Naive thymus-derived CD8-positive, alpha-beta T cell (primary cell): ENCODE measurements around the gene FIGNL2. TPM values are rescaled to one million over a fixed set of nuclear protein-coding genes. Genes with fewer than 3 reads are reported as not detected.
"Not testable (repeated sequence)": the region's sequence is repeated elsewhere in the genome, so short reads cannot be mapped to it uniquely, and the experiment has no call there.

Experiments used
- ATAC-seq, 2 donors: fragments of 150-1000 bp; cut with Tn5 transposase in 1 of 2; sonication (Bioruptor Pico), chemical (Tn5 transposase) in 1 of 2; 1 replicate in 1 of 2; 2 replicates in 1 of 2; pipeline ENCODE4 v1.10.0; 2021; ENCODE audit warnings: mild to moderate bottlenecking in 2 of 2, moderate library complexity in 2 of 2
- POLR2A ChIA-PET: fragments of 350-600 bp; sonication (Branson Sonifier 250); formaldehyde crosslinking; loops from one replicate; lab custom pipeline; 2021; ENCODE audit warnings: antibody characterized with exemption; lab: Charles Lee
- DNase-seq, 10 donors: peaks; one replicate each; pipeline versions ENCODE4 v3.0.0 to v3.0.0-alpha.2; 2020 to 2022
- H3K27ac Mint-ChIP-seq, 10 donors: one replicate each; pipeline ENCODE4 v1.8.0; 2020 to 2022; ENCODE audit warnings: mild to moderate bottlenecking in 10 of 10, mixed read lengths in 10 of 10, moderate library complexity in 4 of 10, inconsistent platforms in 1 of 10
- H3K27me3 Mint-ChIP-seq, 5 donors: one replicate each; pipeline ENCODE4 v1.8.0; 2021 to 2022; ENCODE audit warnings: mixed read lengths in 5 of 5
- H3K36me3 Mint-ChIP-seq, 3 donors: one replicate each; pipeline ENCODE4 v1.8.0; 2020 to 2022; ENCODE audit warnings: mixed read lengths in 3 of 3, mild to moderate bottlenecking in 2 of 3, inconsistent platforms in 1 of 3
- H3K4me1 Mint-ChIP-seq, 4 donors: one replicate each; pipeline ENCODE4 v1.8.0; 2021 to 2022; ENCODE audit warnings: mixed read lengths in 4 of 4
- H3K4me3 Mint-ChIP-seq, 10 donors: one replicate each; pipeline ENCODE4 v1.8.0; 2020 to 2022; ENCODE audit warnings: mild to moderate bottlenecking in 10 of 10, mixed read lengths in 10 of 10, moderate library complexity in 6 of 10, inconsistent platforms in 1 of 10
- H3K9me3 Mint-ChIP-seq, 9 donors: one replicate each; pipeline ENCODE4 v1.8.0; 2020 to 2022; ENCODE audit warnings: mixed read lengths in 9 of 9, mild to moderate bottlenecking in 3 of 9, inconsistent platforms in 1 of 9, moderate library complexity in 1 of 9
- polyA plus RNA-seq, 3 donors: library from polyadenylated mRNA; unstranded; fragments of 300-500 nt; fragmentation: Illumina TruSeq; gene quantifications; one replicate each; pipeline ENCODE4 v1.2.3, GENCODE V29; 2021
- total RNA-seq, 8 experiments: library from RNA in 2 of 8; stranded (reverse) in 2 of 8; gene quantifications; one replicate each; pipeline ENCODE4 v1.2.3 and lab custom pipeline; 2021 to 2026

The FIGNL2 gene
- total and polyA plus RNA-seq, 5 experiments from 2014 or later = 0.08 to 3.2 (median 1.5) TPM; not detected in 1

DNA sequence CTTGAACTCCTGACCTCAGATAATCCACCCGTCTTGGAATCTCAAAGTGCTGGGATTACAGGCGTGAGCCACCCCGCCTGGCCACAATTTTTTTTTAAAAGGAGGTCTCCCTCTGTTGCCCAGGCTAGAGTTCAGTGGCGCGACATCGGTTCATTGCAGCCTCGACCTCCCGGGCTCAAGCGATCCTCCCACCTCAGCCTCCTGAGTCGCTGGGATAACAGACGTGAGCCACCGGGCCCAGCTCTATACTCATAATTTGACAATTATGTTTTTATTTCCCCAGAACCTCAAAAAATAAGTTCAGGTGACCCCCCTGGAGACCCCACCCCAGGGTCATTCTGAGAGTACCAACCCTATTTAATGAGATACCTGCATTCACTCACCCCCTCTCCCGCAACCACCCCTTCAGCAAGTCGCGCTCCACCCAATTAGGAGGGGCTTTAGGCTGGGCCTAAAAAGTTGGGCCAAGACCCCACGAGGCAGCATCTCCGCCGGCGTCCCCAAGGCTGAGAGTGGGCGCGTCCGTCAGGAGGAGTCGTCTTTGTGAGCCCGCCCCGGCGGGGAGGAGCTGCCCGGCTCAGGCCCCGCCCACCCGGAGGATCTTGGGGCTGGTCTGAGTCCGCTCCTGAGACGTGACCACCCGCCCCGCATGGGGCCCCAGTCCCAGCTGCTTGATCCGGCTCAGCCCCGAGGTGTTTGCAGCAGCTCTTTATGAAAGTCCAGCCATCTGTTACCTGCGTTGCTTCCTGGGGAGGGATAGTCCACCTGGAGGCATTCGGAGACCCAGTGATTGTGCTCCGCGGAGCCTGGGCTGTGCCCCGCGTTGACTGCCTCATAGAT lies 39.2 kb upstream of the FIGNL2 start, which contains the start of gene ANKRD33:
ANKRD33 (plus strand) TSS at position 628 of the 840 bp plus-strand sequence; CDS start at position 712, 84 bp downstream.
- peak within 1 kb of the TSS in 5 of 10 donors; percentile 35 to 86 (median 72) for H3K27ac Mint-ChIP-seq
- peaks cover 0 to 5% (median 0%) of the 10 kb centered on the region in 9 donors for H3K9me3 Mint-ChIP-seq
- POLR2A ChIA-PET = interaction anchor here (2.2 kb wide), 1 partner anchor 67 kb away, joined by 17 read pairs; no protein-coding TSS in a partner anchor
- ATAC-seq (no peak), DNase-seq (no peak)
- peak within 1 kb of the TSS in 1 of 10 donors; percentile 49 for H3K4me3 Mint-ChIP-seq
- peaks cover 0 to under 1% (median 0%) of the 10 kb centered on the region in 5 donors for H3K27me3 Mint-ChIP-seq
- H3K36me3 Mint-ChIP-seq = no peaks in the 10 kb centered on the region
- peaks cover 7 to 18% (median 14%) of the 10 kb centered on the region in 4 donors for H3K4me1 Mint-ChIP-seq

DNA sequence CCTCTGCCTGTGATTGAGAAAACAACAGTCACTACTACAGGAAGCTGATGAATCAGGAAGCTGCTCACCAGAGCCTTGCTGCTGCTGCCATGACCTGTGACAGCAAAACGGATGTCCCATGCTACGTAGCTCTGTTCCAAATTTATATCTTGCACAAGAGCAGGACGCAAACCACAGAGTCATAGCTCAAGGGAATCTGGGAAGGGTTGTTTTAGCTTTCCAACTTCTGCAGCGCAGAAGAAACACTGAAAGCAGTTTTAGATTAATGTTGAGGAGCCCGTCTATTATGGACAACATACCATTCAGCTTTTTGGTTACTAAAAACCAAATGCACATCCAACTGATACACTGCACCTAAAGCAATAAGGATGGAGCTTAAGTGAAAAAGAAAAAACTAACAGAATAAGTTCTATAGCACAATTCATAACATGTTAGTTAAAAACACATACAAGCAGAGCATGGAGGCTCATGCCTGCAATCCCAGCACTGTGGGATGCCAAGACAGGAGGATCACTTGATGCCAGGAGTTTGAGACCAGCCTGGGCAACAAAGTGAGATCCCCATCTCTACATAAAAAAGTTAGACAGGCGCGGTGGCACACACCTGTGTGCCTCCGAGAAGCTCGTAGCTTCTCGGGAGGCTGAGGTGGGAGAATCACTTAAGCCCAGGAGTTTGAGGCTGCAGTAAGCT lies 37.6 kb upstream of the FIGNL2 start:
- POLR2A ChIA-PET = interaction anchor here (0.5 to 2.2 kb wide), 6 partner anchors 11 to 668 kb away, joined by 3 to 17 read pairs (median 4); partner anchors contain the start of gene POU6F1
- H3K4me3 Mint-ChIP-seq = peak overlapping the region; percentile 54 to 77 (median 66)
- H3K27ac Mint-ChIP-seq = peak overlapping the region; percentile 83 to 98 (median 96)
- H3K9me3 Mint-ChIP-seq = peaks cover 0 to 5% (median 0%) of the 10 kb centered on the region in 9 donors
- H3K27me3 Mint-ChIP-seq = peaks cover 0 to 3% (median 0%) of the 10 kb centered on the region in 5 donors
- H3K36me3 Mint-ChIP-seq = peaks cover 0 to 2% (median 0%) of the 10 kb centered on the region in 3 donors
- ATAC-seq (peak; percentile 99), DNase-seq (peak in 9 of 10 donors; percentile 27 to 73 (median 44))
- H3K4me1 Mint-ChIP-seq = peaks cover 7 to 19% (median 15%) of the 10 kb centered on the region in 4 donors

DNA sequence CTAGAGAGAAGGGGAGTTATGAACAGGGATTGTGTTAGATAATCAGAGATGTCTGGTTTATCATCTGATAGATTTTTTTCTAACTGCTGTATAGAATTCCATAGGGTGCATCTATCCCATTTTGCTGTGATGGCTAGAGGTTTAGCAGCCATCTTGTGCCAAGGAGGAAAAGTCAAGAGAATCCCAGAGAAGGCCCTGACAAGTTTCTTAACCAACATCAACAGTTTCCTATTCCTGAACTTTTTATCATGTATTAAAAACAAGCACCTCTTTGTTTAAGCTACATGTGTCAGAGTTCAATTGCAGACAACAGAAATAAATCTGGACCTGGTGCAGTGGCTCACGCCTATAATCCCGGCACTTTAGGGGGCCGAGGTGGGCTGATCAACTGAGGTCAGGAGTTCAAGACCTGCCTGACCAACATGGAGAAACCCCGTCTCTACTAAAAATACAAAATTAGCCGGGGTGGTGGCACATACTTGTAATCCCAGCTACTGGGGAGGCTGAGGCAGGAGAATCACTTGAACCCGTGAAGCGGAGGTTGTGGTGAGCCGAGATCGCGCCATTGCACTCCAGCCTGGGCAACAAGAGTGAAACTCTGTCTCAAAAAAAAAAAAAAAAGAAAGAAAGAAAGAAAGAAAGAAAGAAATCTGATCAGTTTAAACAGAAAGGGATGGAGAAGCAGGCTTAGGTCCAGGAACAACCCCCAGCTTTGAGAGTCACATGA lies 36.9 kb upstream of the FIGNL2 start:
- not testable (repeated sequence) for DNase-seq, H3K27me3 Mint-ChIP-seq, ATAC-seq, H3K36me3 Mint-ChIP-seq, H3K9me3 Mint-ChIP-seq
- Mint-ChIP-seq H3K4me1 (peaks cover 7 to 19% (median 15%) of the 10 kb centered on the region in 4 donors), H3K27ac (peak overlapping the region; percentile 83 to 98 (median 96)), H3K4me3 (peak overlapping the region; percentile 54 to 77 (median 66))
- POLR2A ChIA-PET = interaction anchor here (0.6 to 2.2 kb wide), 5 partner anchors 11 to 667 kb away, joined by 3 to 17 read pairs (median 3); partner anchors contain the start of gene POU6F1

DNA sequence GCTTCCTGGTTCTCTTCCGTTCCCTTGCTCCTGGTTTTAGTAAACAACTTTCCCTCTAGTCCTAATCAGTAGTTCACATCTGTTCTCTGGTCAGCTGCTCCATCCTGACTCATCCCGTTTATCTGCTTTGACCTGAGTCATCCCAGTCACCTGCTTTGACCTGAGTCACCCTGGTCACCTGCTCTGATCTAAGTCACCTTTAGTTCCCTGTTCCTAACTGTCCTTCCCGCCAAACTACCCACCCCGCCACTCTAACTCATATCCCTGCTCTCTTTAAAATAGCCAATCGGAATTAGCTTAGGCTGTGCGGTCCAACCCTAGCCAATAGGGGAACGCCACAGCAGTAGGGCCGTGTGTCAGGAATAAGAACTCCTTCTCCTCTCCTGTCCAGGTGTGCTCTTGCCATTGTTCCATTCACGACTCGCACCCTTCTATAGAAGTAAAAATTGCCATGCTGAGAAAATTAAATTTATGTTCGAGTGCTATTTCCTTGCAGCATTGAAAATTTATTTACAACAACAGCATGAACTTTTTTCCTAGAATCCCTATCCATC lies 36.2 kb upstream of the FIGNL2 start:
- Mint-ChIP-seq H3K27ac (peak overlapping the region in 9 of 10 donors; percentile 12 to 96 (median 86)), H3K27me3 (peaks cover 0 to 3% (median 0%) of the 10 kb centered on the region in 5 donors), H3K9me3 (peaks cover 0 to 5% (median 0%) of the 10 kb centered on the region in 9 donors), H3K36me3 (peaks cover 0 to 2% (median 0%) of the 10 kb centered on the region in 3 donors), H3K4me1 (peaks cover 7 to 19% (median 15%) of the 10 kb centered on the region in 4 donors), H3K4me3 (peak overlapping the region in 1 of 10 donors; percentile 43)
- POLR2A ChIA-PET = no interaction called here
- no peak for DNase-seq
- ATAC-seq = no peak

DNA sequence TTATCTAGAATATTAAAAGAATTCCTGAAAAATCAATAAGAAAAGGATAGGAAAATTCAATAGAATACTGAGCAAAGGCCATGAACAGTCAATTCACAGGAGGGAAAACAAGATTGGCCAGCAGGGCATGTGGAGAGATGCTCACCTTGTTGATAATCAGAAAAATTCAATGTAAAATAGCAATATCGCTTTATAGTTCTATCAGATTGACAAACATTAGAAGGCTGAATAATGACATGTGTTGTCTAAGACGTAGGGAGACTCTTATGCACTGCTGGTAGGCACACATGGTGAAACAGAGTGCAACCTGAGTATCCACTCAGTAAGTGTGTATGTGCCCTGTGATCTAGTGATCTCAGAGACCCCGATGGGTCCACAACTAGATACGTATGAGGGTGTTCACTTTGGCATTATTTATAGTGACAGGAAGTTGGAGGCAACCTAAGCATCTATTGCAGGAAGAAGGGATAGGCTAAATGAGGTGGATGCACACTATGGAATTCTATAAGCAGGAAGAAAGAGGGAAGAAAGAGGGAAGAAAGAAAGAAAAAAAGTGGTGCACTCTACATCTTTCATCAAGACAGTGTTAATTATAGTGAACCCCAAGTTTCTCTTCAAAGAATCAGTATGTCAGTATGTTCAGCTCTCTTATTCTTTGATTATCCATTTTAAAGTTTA lies 35.6 kb upstream of the FIGNL2 start:
- peaks cover 0 to 3% (median 0%) of the 10 kb centered on the region in 5 donors for H3K27me3 Mint-ChIP-seq

DNA sequence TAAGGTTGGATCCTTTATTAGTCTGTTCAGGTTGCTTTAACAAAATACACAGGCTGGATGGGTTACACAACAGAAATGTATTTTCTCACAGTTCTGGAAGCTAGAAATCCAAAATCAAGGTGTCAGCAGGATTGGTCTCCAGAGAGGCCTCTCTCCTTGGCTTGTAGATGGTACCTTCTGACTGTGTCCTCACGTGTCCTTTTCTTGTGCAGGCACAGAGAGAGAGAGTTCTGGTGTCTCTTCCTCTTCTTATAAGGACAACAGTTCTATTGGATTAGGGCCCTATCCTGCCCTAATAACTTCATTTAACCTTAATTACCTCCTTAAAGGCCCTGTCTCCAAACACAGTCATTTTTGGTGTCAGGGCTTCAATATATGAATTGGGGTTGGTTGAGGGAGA lies 34.8 kb upstream of the FIGNL2 start:
- no peak overlapping the region for H3K4me3 Mint-ChIP-seq
- peaks cover 0 to 2% (median 0%) of the 10 kb centered on the region in 3 donors for H3K36me3 Mint-ChIP-seq
- peaks cover 0 to 3% (median 0%) of the 10 kb centered on the region in 5 donors for H3K27me3 Mint-ChIP-seq
- H3K27ac Mint-ChIP-seq = no peak overlapping the region
- ATAC-seq (no peak), DNase-seq (no peak)
- H3K9me3 Mint-ChIP-seq = peaks cover 0 to 5% (median 0%) of the 10 kb centered on the region in 9 donors
- POLR2A ChIA-PET = no interaction called here
- H3K4me1 Mint-ChIP-seq = peaks cover 7 to 19% (median 15%) of the 10 kb centered on the region in 4 donors

More for the DNA sequence above, 35.6 kb upstream of the FIGNL2 start:
- POLR2A ChIA-PET = no interaction called here
- Mint-ChIP-seq H3K9me3 (peaks cover 0 to 5% (median 0%) of the 10 kb centered on the region in 9 donors), H3K4me1 (peaks cover 7 to 19% (median 15%) of the 10 kb centered on the region in 4 donors), H3K36me3 (peaks cover 0 to 2% (median 0%) of the 10 kb centered on the region in 3 donors), H3K4me3 (no peak overlapping the region), H3K27ac (peak overlapping the region in 8 of 10 donors; percentile 0 to 96 (median 55))
- DNase-seq (no peak), ATAC-seq (no peak)

DNA sequence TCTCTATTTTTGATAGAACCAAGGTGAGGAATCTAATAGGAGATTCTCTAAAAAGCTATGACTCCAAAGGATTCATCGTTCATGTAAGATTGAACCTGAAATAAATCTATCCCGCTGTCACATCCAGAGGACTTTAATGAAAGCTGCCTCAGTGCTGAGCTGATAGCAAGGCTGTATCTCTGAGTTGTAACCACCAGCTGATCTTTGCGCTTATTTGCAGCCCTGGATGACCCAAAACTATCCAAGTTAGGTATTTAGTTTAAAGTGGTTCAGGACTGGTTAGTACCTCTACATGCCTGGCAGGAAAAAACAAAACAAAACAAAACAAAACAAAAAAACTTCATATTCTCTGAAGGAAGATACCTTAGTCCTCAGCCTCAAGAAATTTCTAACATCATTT lies 30.6 kb upstream of the FIGNL2 start:
- Mint-ChIP-seq H3K36me3 (peaks cover 0 to 2% (median 0%) of the 10 kb centered on the region in 3 donors), H3K27me3 (peaks cover 0 to 7% (median 0%) of the 10 kb centered on the region in 5 donors), H3K27ac (no peak overlapping the region), H3K9me3 (no peaks in the 10 kb centered on the region), H3K4me3 (no peak overlapping the region), H3K4me1 (peaks cover 0 to 3% (median 0%) of the 10 kb centered on the region in 4 donors)
- ATAC-seq (no peak), DNase-seq (no peak)
- POLR2A ChIA-PET = interaction anchor here (0.8 kb wide), 1 partner anchor 55 kb away, joined by 3 read pairs; no protein-coding TSS in a partner anchor

DNA sequence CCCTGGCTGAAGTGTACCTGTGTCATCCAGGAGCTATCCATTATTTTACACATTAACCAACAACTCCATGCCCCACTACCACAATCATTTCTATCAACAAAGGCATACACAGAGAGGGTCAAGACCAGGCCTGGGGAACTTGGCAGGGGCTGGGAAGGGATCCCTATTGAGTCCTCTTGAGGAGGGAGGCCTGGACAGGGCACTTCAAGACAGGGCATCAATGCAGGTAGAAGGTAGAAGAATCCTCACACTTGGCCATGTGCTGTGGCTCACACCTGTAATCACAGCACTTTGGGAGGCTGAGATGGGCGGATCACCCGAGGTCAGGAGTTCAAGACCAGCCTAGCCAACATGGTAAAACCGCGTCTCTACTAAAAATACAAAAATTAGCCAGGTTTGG lies 26.0 kb upstream of the FIGNL2 start:
- DNase-seq (no peak), ATAC-seq (no peak)
- Mint-ChIP-seq H3K27me3 (peaks cover 8 to 25% (median 15%) of the 10 kb centered on the region in 5 donors), H3K4me1 (peaks cover 6 to 12% (median 9%) of the 10 kb centered on the region in 4 donors), H3K9me3 (no peaks in the 10 kb centered on the region), H3K4me3 (no peak overlapping the region), H3K36me3 (no peaks in the 10 kb centered on the region), H3K27ac (peak overlapping the region in 2 of 10 donors; percentile 30 to 40)
- POLR2A ChIA-PET = interaction anchor here (0.6 kb wide), 1 partner anchor 12 kb away, joined by 3 read pairs; no protein-coding TSS in a partner anchor

DNA sequence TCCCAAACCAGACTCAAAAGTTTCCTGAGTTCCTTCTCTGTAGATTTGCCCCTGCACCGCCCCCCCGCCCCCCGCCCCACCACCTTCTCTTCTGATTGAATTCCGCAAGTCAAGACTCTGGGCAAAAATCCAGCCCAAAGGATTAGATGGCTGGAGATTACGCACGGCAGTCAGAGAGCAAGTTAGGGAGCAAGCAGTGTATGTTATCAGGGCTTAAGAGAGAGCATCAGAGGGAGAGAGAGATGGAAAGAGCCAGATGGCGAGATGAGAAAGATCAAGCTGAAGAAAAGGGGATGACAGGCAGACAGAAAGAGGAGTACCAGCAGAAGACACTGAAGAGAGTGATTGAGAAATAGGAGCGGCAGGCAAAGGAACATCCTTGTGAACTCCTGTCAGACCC lies 25.5 kb upstream of the FIGNL2 start:
- Mint-ChIP-seq H3K4me3 (no peak overlapping the region), H3K27ac (peak overlapping the region in 1 of 10 donors; percentile 78), H3K4me1 (peaks cover 6 to 15% (median 9%) of the 10 kb centered on the region in 4 donors), H3K36me3 (no peaks in the 10 kb centered on the region), H3K9me3 (no peaks in the 10 kb centered on the region), H3K27me3 (peaks cover 8 to 30% (median 15%) of the 10 kb centered on the region in 5 donors)
- POLR2A ChIA-PET = no interaction called here
- DNase-seq (no peak), ATAC-seq (no peak)

DNA sequence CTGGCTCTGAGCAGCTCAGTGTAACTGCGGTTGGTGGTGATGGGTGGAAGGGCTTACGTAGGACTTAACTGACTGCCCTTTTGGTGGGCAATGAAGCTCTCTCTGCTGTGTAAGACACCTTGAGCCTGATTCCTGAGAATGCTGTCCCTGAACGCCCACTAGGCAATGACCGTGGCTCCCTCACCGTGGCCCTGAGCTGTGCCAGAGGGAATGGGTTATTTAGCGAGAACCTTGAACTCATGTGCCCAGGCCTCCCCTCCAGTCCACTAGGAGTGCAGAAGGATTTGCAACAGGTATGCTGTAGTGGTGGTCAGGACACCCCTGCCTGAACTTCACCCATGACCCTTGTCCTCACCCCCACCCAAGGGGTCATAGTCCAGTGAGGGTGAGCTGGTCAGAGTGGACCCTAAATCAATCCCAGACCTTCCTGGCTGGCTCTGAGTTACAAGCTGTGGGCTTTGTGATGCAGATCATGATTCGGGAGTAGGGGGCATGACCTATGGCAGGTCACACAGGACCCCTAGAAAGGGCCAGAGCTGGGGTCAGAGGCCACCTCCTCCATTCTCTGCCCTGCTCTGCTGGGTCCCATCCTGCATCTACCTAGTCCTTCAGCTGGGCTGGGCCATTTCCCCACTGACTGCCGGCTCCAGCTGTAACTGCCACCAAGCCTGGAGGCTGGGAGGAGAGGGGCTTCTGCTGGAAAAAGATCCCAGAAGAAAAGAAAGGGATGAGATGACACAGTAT lies 24.9 kb upstream of the FIGNL2 start:
- Mint-ChIP-seq H3K36me3 (no peaks in the 10 kb centered on the region), H3K27ac (no peak overlapping the region), H3K4me1 (peaks cover 10 to 21% (median 15%) of the 10 kb centered on the region in 4 donors), H3K4me3 (no peak overlapping the region), H3K9me3 (no peaks in the 10 kb centered on the region), H3K27me3 (peaks cover 9 to 36% (median 17%) of the 10 kb centered on the region in 5 donors)
- no peak for ATAC-seq
- no peak for DNase-seq
- POLR2A ChIA-PET = no interaction called here
